ENCODE data around the gene DCAF7. TPM values are rescaled to one million over a fixed set of nuclear protein-coding genes. Genes with fewer than 3 reads are reported as not detected.

DCAF7 gene
- total and polyA plus RNA-seq, 2 of the 4 experiments (the other 2 are of a cell fraction): 40.9 to 52.8 TPM

- TF ChIP-seq CTCF (conservative IDR thresholded peaks at IDR 0.05; ENCODE audit: low read depth, low read length) (no peak), USF2 (IDR thresholded peaks at IDR 0.05; ENCODE audit: low read depth, low read length) (no peak), FOS (IDR thresholded peaks at IDR 0.05; ENCODE audit: low read depth, low read length) (no peak), RCOR1 (IDR thresholded peaks at IDR 0.05; ENCODE audit: insufficient replicate concordance, low read length) (no peak), MXI1 (IDR thresholded peaks at IDR 0.05; ENCODE audit: borderline replicate concordance, low read depth, low read length) (no peak), MAFK (IDR thresholded peaks at IDR 0.05; ENCODE audit: low read depth, low read length) (no peak), RFX5 (IDR thresholded peaks at IDR 0.05; ENCODE audit: low read depth, low read length) (no peak), NFE2L2 (IDR thresholded peaks at IDR 0.05; ENCODE audit: low read depth, low read length) (no peak), MAZ (IDR thresholded peaks at IDR 0.05; ENCODE audit: borderline replicate concordance, low read depth, low read length) (no peak), CHD1 (IDR thresholded peaks at IDR 0.05; ENCODE audit: low read depth, low read length) (no peak), RAD21 (IDR thresholded peaks at IDR 0.05; ENCODE audit: low read length) (no peak), ELK1 (IDR thresholded peaks at IDR 0.05; ENCODE audit: borderline replicate concordance, low read depth, low read length) (no peak), POLR2A (IDR thresholded peaks at IDR 0.05; ENCODE audit: low read depth, low read length) (no peak), SMC3 (IDR thresholded peaks at IDR 0.05; ENCODE audit: low read depth, low read length) (no peak), CEBPB (IDR thresholded peaks at IDR 0.05; ENCODE audit: low read depth, low read length) (no peak)
- dilution Hi-C loops (cut with HindIII; ENCODE audit: low sequenced_read_pairs, unreplicated experiment) (no loop called here), intact Hi-C loops (cut with micrococcal nuclease) (no loop called here), in situ Hi-C loops (cut with MboI; ENCODE audit: low sequenced_read_pairs) (no loop called here)
- H3K18ac ChIP-seq (ENCODE audit: low read depth, low read length): no peak overlapping the region
- H3K9me3 ChIP-seq (ENCODE audit: control insufficient read depth, insufficient read depth, low read length): no peaks in the 10 kb centered on the region
- no peak overlapping the region for H2AK5ac ChIP-seq (ENCODE audit: low read depth, low read length)
- no peak overlapping the region for H3K4me2 ChIP-seq (ENCODE audit: low read depth, low read length)
- no peak overlapping the region for H4K5ac ChIP-seq (ENCODE audit: low read depth, low read length)
- H2BK15ac ChIP-seq (ENCODE audit: low read depth, low read length): no peak overlapping the region
- no peak overlapping the region for H2BK5ac ChIP-seq (ENCODE audit: low read depth, low read length, poor library complexity, severe bottlenecking)
- H2BK120ac ChIP-seq (ENCODE audit: low read depth, low read length): no peak overlapping the region
- no CpG with 5 or more reads among the region's 3 CpGs for WGBS, 2 experiments (ENCODE audit: extremely low coverage in 2 of 2, insufficient read length in 1 of 2)
- DNase-seq (no peak), ATAC-seq (ENCODE audit: low read depth) (no peak)
- H3K79me1 ChIP-seq (ENCODE audit: low read depth in 1 of 2, low read length in 2 of 2): peaks cover 6 to 62% of the 10 kb centered on the region in 2 experiments; a peak in 2 of 4 replicates
- peaks cover 79% of the 10 kb centered on the region for H4K20me1 ChIP-seq (ENCODE audit: insufficient read depth, low read length)
- H3K27ac ChIP-seq (ENCODE audit: insufficient read depth, low read length): no peak overlapping the region
- H3K36me3 ChIP-seq (ENCODE audit: control insufficient read depth, insufficient read depth, low read length): no peaks in the 10 kb centered on the region
- H3K9me1 ChIP-seq (ENCODE audit: insufficient read depth, low read length): peaks cover 10% of the 10 kb centered on the region
- H2BK20ac ChIP-seq (ENCODE audit: low read depth, low read length): no peak overlapping the region
- H3K4me1 ChIP-seq (ENCODE audit: control insufficient read depth, insufficient read depth, low read length): peaks cover 4% of the 10 kb centered on the region; the same call in 1 of the 2 replicates
- ChIA-PET POLR2A (ENCODE audit: unreplicated experiment) (no interaction called here), CTCF (no interaction called here)
- no peak overlapping the region for H4K8ac ChIP-seq (ENCODE audit: low read depth in 2 of 2, low read length in 2 of 2)
- H3K14ac ChIP-seq (replicated peaks; ENCODE audit: low read depth, low read length): no peak overlapping the region
- H2AK9ac ChIP-seq (replicated peaks; ENCODE audit: low read depth, low read length, poor library complexity): no peak overlapping the region
- H3K56ac ChIP-seq (ENCODE audit: extremely low read depth, insufficient read depth, low read length): no peak overlapping the region
- no peak overlapping the region for H3K9ac ChIP-seq (ENCODE audit: low read depth, low read length)
- H2AFZ ChIP-seq (replicated peaks; ENCODE audit: low read length, poor library complexity): no peak overlapping the region
- H3K23ac ChIP-seq (ENCODE audit: low read depth, low read length): no peak overlapping the region
- no peak overlapping the region for H3K4me3 ChIP-seq (ENCODE audit: insufficient read depth, low read depth, low read length)
- H3K27me3 ChIP-seq (ENCODE audit: control insufficient read depth, insufficient read depth, low read length): no peaks in the 10 kb centered on the region
- BruUV-seq (replicated peaks): no TSS peak
- H4K91ac ChIP-seq (ENCODE audit: insufficient read depth, low read depth, low read length): no peak overlapping the region
- no peak overlapping the region for H3K4ac ChIP-seq (ENCODE audit: low read depth, low read length)
Measured at GRCh38 chr17:63558441-63558840, 8.2 kb downstream of the DCAF7 start.

Measured in IMR-90 (cell line).